ENCODE results near the gene BAD.

BAD gene

GRCh38 chr11:64275031-64275800, 9.2 kb downstream of the BAD start:
- no peak for DNase-seq

GRCh38 chr11:64269540-64270220, 14.8 kb downstream of the BAD start:
- peak; percentile 100 for DNase-seq

- DNase-seq, result no peak
Observed at GRCh38 chr11:64268893-64269539, 15.4 kb downstream of the BAD start.

- peak; percentile 65 for DNase-seq
Observed at GRCh38 chr11:64268025-64268892, 16.2 kb downstream of the BAD start.

- DNase-seq, result no peak
Observed at GRCh38 chr11:64267207-64267945, 17.1 kb downstream of the BAD start.

- no peak for DNase-seq
Observed at GRCh38 chr11:64266339-64266738, 18.1 kb downstream of the BAD start.

- DNase-seq, result no peak
Observed at GRCh38 chr11:64265176-64266160, 19.0 kb downstream of the BAD start.

- DNase-seq, result no peak
Observed at GRCh38 chr11:64264371-64264852, 20.1 kb downstream of the BAD start.

- DNase-seq, result no peak
Observed at GRCh38 chr11:64263947-64264317, 20.5 kb downstream of the BAD start.

- DNase-seq, result no peak
Observed at GRCh38 chr11:64263021-64263946, 21.2 kb downstream of the BAD start.

- DNase-seq, result no peak
Observed at GRCh38 chr11:64262271-64263002, 22.0 kb downstream of the BAD start.

GRCh38 chr11:64261556-64262080, 22.8 kb downstream of the BAD start:
- no peak for DNase-seq

- no peak for DNase-seq
Observed at GRCh38 chr11:64260147-64260708, 24.2 kb downstream of the BAD start.

- DNase-seq, result no peak
Observed at GRCh38 chr11:64259533-64260067, 24.9 kb downstream of the BAD start.

GRCh38 chr11:64258946-64259532, 25.4 kb downstream of the BAD start:
- no peak for DNase-seq

GRCh38 chr11:64258356-64258755, 26.1 kb downstream of the BAD start:
- DNase-seq, result no peak

- no peak for DNase-seq
Observed at GRCh38 chr11:64256300-64256699, 28.2 kb downstream of the BAD start.
